Activated T-cell treated with anti-CD3 and anti-CD28 coated beads, Interleukin-2, amount 50 U/mL, for 24 hours (primary cell): ENCODE data around the gene TCERG1.
A peak's percentile ranks its signal among the peaks of the same experiment; 100 is the strongest.

Experiments
- DNase-seq: peaks from one replicate; pipeline ENCODE4 v3.0.0-alpha.2; 2020
- H3K27ac Mint-ChIP-seq: 2 replicates; pipeline ENCODE4 v1.8.0; 2020; ENCODE audit warnings: mild to moderate bottlenecking, mixed read lengths
- H3K27me3 Mint-ChIP-seq: 2 replicates; pipeline ENCODE4 v1.8.0; 2020; ENCODE audit warnings: mixed read lengths
- H3K36me3 Mint-ChIP-seq: 2 replicates; pipeline ENCODE4 v1.8.0; 2020; ENCODE audit warnings: low read depth, mixed read lengths
- H3K4me1 Mint-ChIP-seq: 2 replicates; pipeline ENCODE4 v1.8.0; 2020; ENCODE audit warnings: low read depth, mixed read lengths
- H3K4me3 Mint-ChIP-seq: 2 replicates; pipeline ENCODE4 v1.8.0; 2020; ENCODE audit warnings: mild to moderate bottlenecking, moderate library complexity, mixed read lengths
- H3K9me3 Mint-ChIP-seq: 2 replicates; pipeline ENCODE4 v1.8.0; 2020; ENCODE audit warnings: mixed read lengths

TCERG1 gene

GRCh38 chr5:146440353-146440752, 6.8 kb upstream of the TCERG1 start:
- no peak overlapping the region for H3K27ac Mint-ChIP-seq
- H3K4me1 Mint-ChIP-seq: no peaks in the 10 kb centered on the region
- H3K36me3 Mint-ChIP-seq: no peaks in the 10 kb centered on the region
- no peaks in the 10 kb centered on the region for H3K9me3 Mint-ChIP-seq
- no peak overlapping the region for H3K4me3 Mint-ChIP-seq
- no peak for DNase-seq
- H3K27me3 Mint-ChIP-seq: peaks cover 32% of the 10 kb centered on the region

- no peaks in the 10 kb centered on the region for H3K4me1 Mint-ChIP-seq
- H3K27me3 Mint-ChIP-seq: peaks cover 32% of the 10 kb centered on the region
- no peak for DNase-seq
- H3K9me3 Mint-ChIP-seq: no peaks in the 10 kb centered on the region
- H3K27ac Mint-ChIP-seq: no peak overlapping the region
- no peaks in the 10 kb centered on the region for H3K36me3 Mint-ChIP-seq
- H3K4me3 Mint-ChIP-seq: no peak overlapping the region
Measured at GRCh38 chr5:146440870-146441495, 6.2 kb upstream of the TCERG1 start.

GRCh38 chr5:146441896-146442295, 5.2 kb upstream of the TCERG1 start:
- H3K36me3 Mint-ChIP-seq: no peaks in the 10 kb centered on the region
- H3K4me3 Mint-ChIP-seq: no peak overlapping the region
- DNase-seq: no peak
- peaks cover 29% of the 10 kb centered on the region for H3K27me3 Mint-ChIP-seq
- H3K4me1 Mint-ChIP-seq: peaks cover 3% of the 10 kb centered on the region
- H3K27ac Mint-ChIP-seq: no peak overlapping the region
- H3K9me3 Mint-ChIP-seq: no peaks in the 10 kb centered on the region

GRCh38 chr5:146447734-146448380, 724 bp downstream of the TCERG1 start:
- Mint-ChIP-seq H3K9me3 (no peaks in the 10 kb centered on the region), H3K27me3 (no peaks in the 10 kb centered on the region), H3K4me3 (peak overlapping the region; percentile 99), H3K36me3 (peaks cover 38% of the 10 kb centered on the region), H3K4me1 (peaks cover 42% of the 10 kb centered on the region), H3K27ac (peak overlapping the region; percentile 100)
- no peak for DNase-seq

GRCh38 chr5:146448783-146449519, 1.8 kb downstream of the TCERG1 start:
- peak overlapping the region; percentile 99 for H3K4me3 Mint-ChIP-seq
- H3K9me3 Mint-ChIP-seq: no peaks in the 10 kb centered on the region
- H3K4me1 Mint-ChIP-seq: peaks cover 46% of the 10 kb centered on the region
- peaks cover 44% of the 10 kb centered on the region for H3K36me3 Mint-ChIP-seq
- H3K27me3 Mint-ChIP-seq: no peaks in the 10 kb centered on the region
- H3K27ac Mint-ChIP-seq: peak overlapping the region; percentile 100
- DNase-seq: no peak

- H3K4me3 Mint-ChIP-seq: peak overlapping the region; percentile 99
- peak overlapping the region; percentile 2 for H3K27ac Mint-ChIP-seq
- DNase-seq: no peak
- H3K4me1 Mint-ChIP-seq: peaks cover 49% of the 10 kb centered on the region
- H3K36me3 Mint-ChIP-seq: peaks cover 55% of the 10 kb centered on the region
- H3K27me3 Mint-ChIP-seq: no peaks in the 10 kb centered on the region
- no peaks in the 10 kb centered on the region for H3K9me3 Mint-ChIP-seq
Measured at GRCh38 chr5:146450002-146450401, 2.9 kb downstream of the TCERG1 start.

GRCh38 chr5:146451411-146451810, 4.3 kb downstream of the TCERG1 start:
- DNase-seq: no peak
- Mint-ChIP-seq H3K9me3 (no peaks in the 10 kb centered on the region), H3K4me3 (no peak overlapping the region), H3K4me1 (peaks cover 55% of the 10 kb centered on the region), H3K27me3 (no peaks in the 10 kb centered on the region), H3K27ac (peak overlapping the region; percentile 29), H3K36me3 (peaks cover 69% of the 10 kb centered on the region)

- DNase-seq: no peak
- Mint-ChIP-seq H3K4me3 (no peak overlapping the region), H3K36me3 (peaks cover 89% of the 10 kb centered on the region), H3K27ac (no peak overlapping the region), H3K4me1 (peaks cover 32% of the 10 kb centered on the region), H3K27me3 (no peaks in the 10 kb centered on the region), H3K9me3 (no peaks in the 10 kb centered on the region)
Measured at GRCh38 chr5:146457431-146457830, 10.3 kb downstream of the TCERG1 start.

GRCh38 chr5:146458894-146459293, 11.8 kb downstream of the TCERG1 start:
- DNase-seq: no peak
- H3K4me3 Mint-ChIP-seq: no peak overlapping the region
- peak overlapping the region; percentile 37 for H3K27ac Mint-ChIP-seq
- no peaks in the 10 kb centered on the region for H3K9me3 Mint-ChIP-seq
- H3K27me3 Mint-ChIP-seq: no peaks in the 10 kb centered on the region
- H3K4me1 Mint-ChIP-seq: peaks cover 30% of the 10 kb centered on the region
- peaks cover 94% of the 10 kb centered on the region for H3K36me3 Mint-ChIP-seq

- Mint-ChIP-seq H3K36me3 (peaks cover 93% of the 10 kb centered on the region), H3K4me1 (peaks cover 35% of the 10 kb centered on the region), H3K4me3 (no peak overlapping the region), H3K27ac (no peak overlapping the region), H3K27me3 (no peaks in the 10 kb centered on the region), H3K9me3 (no peaks in the 10 kb centered on the region)
- DNase-seq: no peak
Measured at GRCh38 chr5:146461319-146461718, 14.2 kb downstream of the TCERG1 start.

GRCh38 chr5:146463446-146463845, 16.3 kb downstream of the TCERG1 start:
- no peak overlapping the region for H3K4me3 Mint-ChIP-seq
- peaks cover 42% of the 10 kb centered on the region for H3K4me1 Mint-ChIP-seq
- no peak for DNase-seq
- no peaks in the 10 kb centered on the region for H3K9me3 Mint-ChIP-seq
- no peaks in the 10 kb centered on the region for H3K27me3 Mint-ChIP-seq
- peak overlapping the region; percentile 11 for H3K27ac Mint-ChIP-seq
- H3K36me3 Mint-ChIP-seq: peaks cover 93% of the 10 kb centered on the region

GRCh38 chr5:146466521-146467349, 19.6 kb downstream of the TCERG1 start:
- H3K9me3 Mint-ChIP-seq: no peaks in the 10 kb centered on the region
- H3K4me3 Mint-ChIP-seq: no peak overlapping the region
- peaks cover 31% of the 10 kb centered on the region for H3K4me1 Mint-ChIP-seq
- H3K27me3 Mint-ChIP-seq: no peaks in the 10 kb centered on the region
- H3K27ac Mint-ChIP-seq: no peak overlapping the region
- DNase-seq: no peak
- peaks cover 84% of the 10 kb centered on the region for H3K36me3 Mint-ChIP-seq

- Mint-ChIP-seq H3K9me3 (no peaks in the 10 kb centered on the region), H3K27ac (no peak overlapping the region), H3K4me3 (no peak overlapping the region), H3K36me3 (peaks cover 85% of the 10 kb centered on the region), H3K27me3 (no peaks in the 10 kb centered on the region), H3K4me1 (peaks cover 26% of the 10 kb centered on the region)
- no peak for DNase-seq
Measured at GRCh38 chr5:146467760-146468159, 20.6 kb downstream of the TCERG1 start.

- H3K27me3 Mint-ChIP-seq: no peaks in the 10 kb centered on the region
- H3K9me3 Mint-ChIP-seq: no peaks in the 10 kb centered on the region
- no peak overlapping the region for H3K27ac Mint-ChIP-seq
- no peak for DNase-seq
- H3K4me3 Mint-ChIP-seq: no peak overlapping the region
- H3K4me1 Mint-ChIP-seq: peaks cover 7% of the 10 kb centered on the region
- peaks cover 87% of the 10 kb centered on the region for H3K36me3 Mint-ChIP-seq
Measured at GRCh38 chr5:146474065-146474464, 26.9 kb downstream of the TCERG1 start.
